IMR-90 (cell line): Measurements from ENCODE around the gene CHCHD4. TPM values are rescaled to one million over a fixed set of nuclear protein-coding genes. Genes with fewer than 3 reads are reported as not detected.

Experiments used
- ATAC-seq: fragments of 200-7000 bp; cut with Tn5 transposase; 2 replicates; pipeline ENCODE4 v1.9.1; 2020; ENCODE audit warnings: low read depth, mild to moderate bottlenecking, moderate library complexity
- BruUV-seq: library from RNA; stranded (reverse); fragments of 400-500 nt; replicated peaks from 2 replicates; lab custom pipeline; 2021; lab: Mats Ljungman, UMichigan
- CTCF ChIA-PET: fragments of 300-600 bp; formaldehyde crosslinking; extraction: SDS; loops from one replicate; lab custom pipeline; 2021; ENCODE audit warnings: antibody characterized with exemption; lab: Yijun Ruan, JAX
- POLR2A ChIA-PET: fragments of 300-600 bp; sonication (Branson Sonifier 250); formaldehyde crosslinking; loops from one replicate; lab custom pipeline; 2022; ENCODE audit warnings: antibody characterized with exemption; ENCODE audit not compliant: unreplicated experiment; lab: Charles Lee
- DNase-seq: peaks from one replicate; pipeline ENCODE4 v3.0.0; 2013
- H2AFZ ChIP-seq: replicated peaks from 2 replicates; pipeline ENCODE3; 2013; ENCODE audit warnings: low read length, mild to moderate bottlenecking; ENCODE audit not compliant: poor library complexity
- H2AK5ac ChIP-seq: 2 replicates; pipeline ENCODE4 v1.6.1; 2013; ENCODE audit warnings: low read depth, low read length, inconsistent platforms
- H2AK9ac ChIP-seq: replicated peaks from 2 replicates; pipeline ENCODE3; 2013; ENCODE audit warnings: mild to moderate bottlenecking, low read depth, low read length, moderate library complexity; ENCODE audit not compliant: poor library complexity
- H2BK120ac ChIP-seq: 2 replicates; pipeline ENCODE4 v1.6.1; 2013; ENCODE audit warnings: low read depth, low read length, inconsistent platforms
- H2BK15ac ChIP-seq: 3 replicates; pipeline ENCODE4 v1.6.1; 2013; ENCODE audit warnings: low read depth, low read length, inconsistent platforms
- H2BK20ac ChIP-seq: 2 replicates; pipeline ENCODE4 v1.6.1; 2013; ENCODE audit warnings: low read depth, mild to moderate bottlenecking, inconsistent platforms, low read length, moderate library complexity
- H2BK5ac ChIP-seq: 2 replicates; pipeline ENCODE4 v1.6.1; 2013; ENCODE audit warnings: mild to moderate bottlenecking, low read depth, low read length, inconsistent platforms; ENCODE audit not compliant: poor library complexity, severe bottlenecking
- H3K14ac ChIP-seq: replicated peaks from 2 replicates; pipeline ENCODE4 v1.6.1; 2013; ENCODE audit warnings: low read depth, low read length, inconsistent platforms
- H3K18ac ChIP-seq: 2 replicates; pipeline ENCODE4 v1.6.1; 2013; ENCODE audit warnings: low read depth, low read length, control low read depth
- H3K23ac ChIP-seq: 2 replicates; pipeline ENCODE4 v1.6.1; 2013; ENCODE audit warnings: low read depth, low read length, inconsistent platforms
- H3K27ac ChIP-seq: 2 replicates; pipeline ENCODE4 v1.5.1; 2013; ENCODE audit warnings: mild to moderate bottlenecking, control low read depth, low read length; ENCODE audit not compliant: insufficient read depth
- H3K27me3 ChIP-seq: 2 replicates; pipeline ENCODE4 v1.6.1; 2013; ENCODE audit warnings: low read length; ENCODE audit not compliant: control insufficient read depth, insufficient read depth
- H3K36me3 ChIP-seq: 2 replicates; pipeline ENCODE4 v1.6.1; 2013; ENCODE audit warnings: low read length, mixed read lengths; ENCODE audit not compliant: control insufficient read depth, insufficient read depth
- H3K4ac ChIP-seq: 2 replicates; pipeline ENCODE4 v1.6.1; 2013; ENCODE audit warnings: low read depth, low read length, inconsistent platforms
- H3K4me1 ChIP-seq: 2 replicates; pipeline ENCODE4 v1.6.1; 2013; ENCODE audit warnings: low read length, mixed read lengths; ENCODE audit not compliant: control insufficient read depth, insufficient read depth
- H3K4me2 ChIP-seq: 2 replicates; pipeline ENCODE4 v1.6.1; 2013; ENCODE audit warnings: low read depth, mild to moderate bottlenecking, control low read depth, low read length, moderate library complexity
- H3K4me3 ChIP-seq: 2 replicates; pipeline ENCODE4 v1.5.1; 2013; ENCODE audit warnings: low read depth, mild to moderate bottlenecking, control low read depth, low read length, moderate library complexity; ENCODE audit not compliant: insufficient read depth
- H3K56ac ChIP-seq: 2 replicates; pipeline ENCODE4 v1.6.1; 2013; ENCODE audit warnings: low read length, inconsistent platforms; ENCODE audit not compliant: insufficient read depth; ENCODE audit errors: extremely low read depth
- H3K79me1 ChIP-seq, 2 experiments: 2 replicates each; pipeline ENCODE4 v1.6.1; 2013; ENCODE audit warnings: low read length in 2 of 2, inconsistent platforms in 1 of 2, low read depth in 1 of 2
- H3K9ac ChIP-seq: 2 replicates; pipeline ENCODE4 v1.6.1; 2013; ENCODE audit warnings: low read depth, low read length, control low read depth
- H3K9me1 ChIP-seq: 2 replicates; pipeline ENCODE4 v1.6.1; 2013; ENCODE audit warnings: low read length, inconsistent platforms; ENCODE audit not compliant: insufficient read depth
- H3K9me3 ChIP-seq: 2 replicates; pipeline ENCODE4 v1.6.1; 2013; ENCODE audit warnings: low read length; ENCODE audit not compliant: control insufficient read depth, insufficient read depth
- H4K20me1 ChIP-seq: 2 replicates; pipeline ENCODE4 v1.6.1; 2013; ENCODE audit warnings: low read length, inconsistent platforms; ENCODE audit not compliant: insufficient read depth
- H4K5ac ChIP-seq: 2 replicates; pipeline ENCODE4 v1.6.1; 2013; ENCODE audit warnings: mild to moderate bottlenecking, low read depth, low read length, control low read depth
- H4K8ac ChIP-seq, 2 experiments: 2 replicates each; pipeline ENCODE4 v1.6.1; 2013; ENCODE audit warnings: low read depth in 2 of 2, low read length in 2 of 2, control low read depth in 1 of 2, inconsistent platforms in 1 of 2
- H4K91ac ChIP-seq: 2 replicates; pipeline ENCODE4 v1.6.1; 2013; ENCODE audit warnings: low read depth, low read length, inconsistent platforms; ENCODE audit not compliant: insufficient read depth
- BHLHE40 ChIP-seq: fragments of 150-350 bp; IDR thresholded peaks from 2 replicates; pipeline ENCODE4 v1.6.1; 2016; ENCODE audit warnings: mild to moderate bottlenecking, low read depth, low read length
- CEBPB ChIP-seq: IDR thresholded peaks from 2 replicates; pipeline ENCODE4 v1.6.1; 2012; ENCODE audit warnings: low read depth, low read length, improper control_type of control experiment
- CHD1 ChIP-seq: IDR thresholded peaks from 2 replicates; pipeline ENCODE4 v1.6.1; 2012; ENCODE audit warnings: low read depth, low read length, improper control_type of control experiment
- SMC3 ChIP-seq: fragments of 150-350 bp; IDR thresholded peaks from 2 replicates; pipeline ENCODE4 v1.6.1; 2016; ENCODE audit warnings: low read depth, mild to moderate bottlenecking, antibody characterized with exemption, low read length, moderate library complexity
- WGBS, 2 experiments: methylation state at CpG; one replicate each; pipeline versions ENCODE4 v1.1.5 to v1.1.7; 2013; ENCODE audit warnings: missing lambda C conversion rate in 2 of 2; ENCODE audit not compliant: insufficient read length in 1 of 2; ENCODE audit errors: extremely low coverage in 2 of 2; 5-methylcytosine and 5-hydroxymethylcytosine counted together
- dilution Hi-C: fragments of 300-500 bp; cut with HindIII; formaldehyde crosslinking; loops from one replicate; pipeline ENCODE4 v1.14.3; 2018; ENCODE audit warnings: low sequenced_read_pairs; ENCODE audit not compliant: unreplicated experiment
- in situ Hi-C: fragments of 300-500 bp; cut with MboI; formaldehyde crosslinking; loops from 3 replicates; pipeline ENCODE4 v1.14.3; 2019; ENCODE audit warnings: low sequenced_read_pairs, inconsistent platforms, mixed read lengths
- intact Hi-C: fragments of 100-400 bp; cut with micrococcal nuclease; formaldehyde crosslinking; loops from 2 replicates; pipeline ENCODE4 v1.10.0; 2022
- polyA plus RNA-seq, 3 experiments: library from polyadenylated mRNA; depleted of rRNA; stranded (reverse); fragments of >200 nt; gene quantifications; 2 replicates each; pipeline ENCODE4 v1.2.3, GENCODE V29; 2012; ENCODE audit warnings: low replicate concordance in 1 of 3
- total RNA-seq: library from RNA; depleted of rRNA; stranded (reverse); fragments of >200 nt; gene quantifications from 2 replicates; pipeline ENCODE4 v1.2.3, GENCODE V29; 2012

CHCHD4 gene
- total and polyA plus RNA-seq, 2 of the 4 experiments (the other 2 are of a cell fraction) = 9.0 to 9.8 TPM

DNA sequence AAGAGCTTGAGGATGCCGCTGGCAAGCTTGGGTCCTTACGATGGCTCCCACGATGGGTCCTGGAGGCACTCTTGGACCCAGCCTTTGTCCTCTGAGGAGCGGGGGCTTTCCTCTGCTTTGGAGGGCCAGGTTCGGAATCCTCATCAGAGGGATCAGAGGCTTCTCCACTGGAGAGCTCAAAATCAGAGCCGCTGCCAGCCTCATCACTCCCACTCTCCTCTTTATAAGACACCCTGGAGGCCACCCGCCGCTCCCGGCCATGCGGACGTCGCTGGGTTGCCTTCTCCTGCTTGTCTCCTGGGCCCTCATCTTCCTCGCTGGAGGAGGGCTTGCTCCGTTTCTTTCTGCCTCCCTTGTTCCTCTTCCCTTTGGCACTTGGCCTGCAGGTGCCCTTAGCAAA is 33.7 kb upstream of the CHCHD4 start:
- ChIA-PET CTCF (no interaction called here), POLR2A (no interaction called here)
- no TSS peak for BruUV-seq
- Histone ChIP-seq H3K79me1 (peaks cover 22 to 36% of the 10 kb centered on the region in 2 experiments), H3K36me3 (peaks cover 59% of the 10 kb centered on the region), H2AFZ (no peak overlapping the region), H2BK15ac (no peak overlapping the region), H3K9me1 (peaks cover 2% of the 10 kb centered on the region; the same call in 1 of the 2 replicates), H2BK20ac (no peak overlapping the region), H2AK5ac (no peak overlapping the region), H3K23ac (no peak overlapping the region), H2AK9ac (no peak overlapping the region), H4K5ac (no peak overlapping the region), H3K9ac (no peak overlapping the region), H3K27me3 (no peaks in the 10 kb centered on the region), H3K18ac (no peak overlapping the region), H4K20me1 (no peaks in the 10 kb centered on the region), H3K4me1 (no peaks in the 10 kb centered on the region), H3K4ac (no peak overlapping the region), H4K8ac (no peak overlapping the region), H3K27ac (no peak overlapping the region), H3K9me3 (peaks cover 4% of the 10 kb centered on the region; the same call in 1 of the 2 replicates), H3K14ac (no peak overlapping the region), H2BK5ac (no peak overlapping the region), H2BK120ac (no peak overlapping the region), H3K4me2 (no peak overlapping the region), H3K4me3 (no peak overlapping the region), H4K91ac (no peak overlapping the region), H3K56ac (no peak overlapping the region)
- ATAC-seq (no peak), DNase-seq (no peak)
- in situ Hi-C loops (no loop called here), dilution Hi-C loops (no loop called here), intact Hi-C loops (no loop called here)
- WGBS, 2 experiments = 95% methylated on average over 3 of the region's 14 CpGs; no CpG with 5 or more reads in 1 of the 2 experiments
- TF ChIP-seq CEBPB (no peak), CHD1 (no peak), BHLHE40 (no peak), SMC3 (no peak)
